ENCODE data around the gene EPHA8. TPM values are rescaled to one million over a fixed set of nuclear protein-coding genes. Genes with fewer than 3 reads are reported as not detected.

The EPHA8 gene
- total RNA-seq, 1 donor from 2014 or later: not detected

DNA sequence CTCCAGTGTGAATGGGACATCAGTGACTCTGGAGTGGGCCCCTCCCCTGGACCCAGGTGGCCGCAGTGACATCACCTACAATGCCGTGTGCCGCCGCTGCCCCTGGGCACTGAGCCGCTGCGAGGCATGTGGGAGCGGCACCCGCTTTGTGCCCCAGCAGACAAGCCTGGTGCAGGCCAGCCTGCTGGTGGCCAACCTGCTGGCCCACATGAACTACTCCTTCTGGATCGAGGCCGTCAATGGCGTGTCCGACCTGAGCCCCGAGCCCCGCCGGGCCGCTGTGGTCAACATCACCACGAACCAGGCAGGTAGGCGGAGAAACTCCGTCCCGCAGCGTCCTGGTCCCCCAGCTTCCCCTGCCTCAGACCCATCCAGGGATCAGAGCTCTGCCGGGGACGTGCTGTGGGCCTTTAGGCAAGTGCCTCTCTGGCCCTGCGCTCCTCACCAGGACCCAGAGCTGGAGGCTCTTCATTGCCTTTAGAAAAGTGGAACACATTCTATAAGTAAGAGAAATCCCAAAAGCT is 25.7 kb downstream of the EPHA8 start:
- DNase-seq (ENCODE audit: low read depth): no peak

DNA sequence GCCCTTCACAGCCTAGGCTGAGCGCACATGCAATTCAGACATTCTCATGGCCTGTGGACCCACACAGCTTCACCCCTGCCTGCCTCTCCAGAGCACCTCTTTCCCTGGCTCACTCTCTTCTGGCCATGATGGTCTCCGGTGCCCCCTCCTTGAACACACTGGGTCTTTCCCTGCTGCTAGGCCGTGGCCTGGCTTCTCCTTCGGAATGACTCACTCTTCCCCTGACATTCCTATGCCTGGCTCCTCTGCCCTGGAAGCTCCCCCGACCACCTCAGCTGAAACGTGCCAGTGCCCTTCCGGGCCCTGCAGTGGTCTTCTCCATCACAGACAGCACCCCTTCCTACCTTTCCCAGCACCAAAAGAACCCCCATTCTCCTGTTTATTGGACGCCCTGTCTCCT is 28.3 kb downstream of the EPHA8 start:
- no peak for DNase-seq (ENCODE audit: low read depth)

GRCh38 chr1:22592051-22592450 is 28.8 kb downstream of the EPHA8 start:
- no peak for DNase-seq (ENCODE audit: low read depth)

GRCh38 chr1:22592919-22593790 is 29.9 kb downstream of the EPHA8 start:
- no peak for DNase-seq (ENCODE audit: low read depth)

DNA sequence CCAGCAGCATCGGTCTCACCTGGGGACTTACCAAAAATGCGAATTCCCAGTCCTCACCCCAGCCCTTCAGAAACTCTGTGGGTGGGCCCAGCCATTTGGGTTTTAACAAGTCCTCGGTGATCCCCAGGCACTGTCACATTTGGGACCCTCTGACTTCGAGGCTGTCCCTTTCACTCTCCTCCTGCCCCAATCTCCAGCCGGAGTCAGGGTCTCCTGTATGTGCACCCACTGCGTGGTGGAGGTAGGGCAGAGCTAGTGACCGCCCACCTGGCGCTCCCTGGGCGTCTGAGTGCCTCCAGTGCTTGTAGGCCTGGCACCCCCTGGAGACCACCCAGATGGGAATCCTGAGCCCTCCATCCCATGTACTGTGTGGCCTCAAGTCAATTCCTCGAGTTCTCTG is 31.1 kb downstream of the EPHA8 start:
- no peak for DNase-seq (ENCODE audit: low read depth)

- DNase-seq (ENCODE audit: low read depth): no peak
Observed at GRCh38 chr1:22595108-22595507, 31.8 kb downstream of the EPHA8 start.

DNA sequence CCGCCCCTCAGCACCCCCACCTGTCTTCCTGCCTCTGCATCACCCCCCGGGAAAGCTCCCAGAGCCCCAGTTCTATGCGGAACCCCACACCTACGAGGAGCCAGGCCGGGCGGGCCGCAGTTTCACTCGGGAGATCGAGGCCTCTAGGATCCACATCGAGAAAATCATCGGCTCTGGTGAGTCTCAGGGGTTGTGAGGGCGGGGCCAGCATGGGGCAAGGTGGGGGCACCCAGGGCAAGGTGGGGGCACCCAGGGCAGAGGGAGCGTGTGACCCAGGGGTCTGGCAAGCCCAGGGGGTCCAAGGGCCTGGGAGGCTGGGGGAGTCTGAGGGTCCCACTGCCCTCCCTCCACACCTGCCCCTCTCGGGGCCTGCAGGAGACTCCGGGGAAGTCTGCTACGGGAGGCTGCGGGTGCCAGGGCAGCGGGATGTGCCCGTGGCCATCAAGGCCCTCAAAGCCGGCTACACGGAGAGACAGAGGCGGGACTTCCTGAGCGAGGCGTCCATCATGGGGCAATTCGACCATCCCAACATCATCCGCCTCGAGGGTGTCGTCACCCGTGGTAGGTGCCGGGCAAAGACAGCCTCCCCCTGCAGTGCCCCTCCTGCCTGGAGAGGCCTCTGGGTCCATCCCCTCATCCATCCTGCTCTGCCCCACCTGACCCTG is 34.1 kb downstream of the EPHA8 start:
- DNase-seq (ENCODE audit: low read depth): no peak

- DNase-seq (ENCODE audit: low read depth): no peak
Observed at GRCh38 chr1:22597996-22598395, 34.7 kb downstream of the EPHA8 start.

GRCh38 chr1:22598736-22599135 is 35.4 kb downstream of the EPHA8 start:
- DNase-seq (ENCODE audit: low read depth): no peak

- DNase-seq (ENCODE audit: low read depth): no peak
Observed at GRCh38 chr1:22600071-22600816, 37.0 kb downstream of the EPHA8 start.

DNA sequence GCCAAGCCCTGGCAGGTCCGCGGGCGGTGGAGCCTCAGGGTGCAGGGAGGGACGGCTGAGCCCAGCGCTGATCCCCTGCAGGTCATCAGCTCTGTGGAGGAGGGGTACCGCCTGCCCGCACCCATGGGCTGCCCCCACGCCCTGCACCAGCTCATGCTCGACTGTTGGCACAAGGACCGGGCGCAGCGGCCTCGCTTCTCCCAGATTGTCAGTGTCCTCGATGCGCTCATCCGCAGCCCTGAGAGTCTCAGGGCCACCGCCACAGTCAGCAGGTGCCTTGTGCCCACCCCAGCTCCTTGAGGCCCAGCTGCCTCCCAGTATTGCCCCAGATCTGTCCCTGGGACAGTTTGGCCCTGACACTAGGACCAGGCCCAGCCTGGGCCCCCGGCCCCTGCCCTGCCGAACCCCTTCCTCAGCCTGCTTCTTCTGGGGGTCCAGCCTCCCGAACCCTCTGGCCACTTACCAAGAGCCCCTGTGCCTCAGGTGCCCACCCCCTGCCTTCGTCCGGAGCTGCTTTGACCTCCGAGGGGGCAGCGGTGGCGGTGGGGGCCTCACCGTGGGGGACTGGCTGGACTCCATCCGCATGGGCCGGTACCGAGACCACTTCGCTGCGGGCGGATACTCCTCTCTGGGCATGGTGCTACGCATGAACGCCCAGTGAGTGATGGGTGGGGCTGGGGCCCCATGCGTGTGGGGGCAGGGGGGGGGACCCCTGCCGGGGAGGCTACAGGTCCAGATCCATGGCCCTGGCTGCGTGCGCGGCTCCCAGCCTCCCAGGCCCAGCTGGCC is 37.7 kb downstream of the EPHA8 start:
- no peak for DNase-seq (ENCODE audit: low read depth)

DNA sequence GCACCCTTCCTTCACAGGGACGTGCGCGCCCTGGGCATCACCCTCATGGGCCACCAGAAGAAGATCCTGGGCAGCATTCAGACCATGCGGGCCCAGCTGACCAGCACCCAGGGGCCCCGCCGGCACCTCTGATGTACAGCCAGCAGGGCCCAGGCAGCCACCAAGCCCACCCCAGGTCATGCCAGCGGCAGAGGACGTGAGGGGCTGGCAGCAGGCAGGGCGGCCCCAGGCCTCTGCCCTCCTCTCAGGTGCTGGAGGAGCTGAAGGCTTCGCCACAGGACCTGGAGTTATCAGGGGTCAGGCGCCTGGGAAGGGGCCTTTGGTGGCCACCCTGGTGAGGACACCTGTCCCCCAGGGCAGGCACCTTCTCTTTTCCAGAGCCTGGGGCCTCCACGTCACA is 38.3 kb downstream of the EPHA8 start:
- DNase-seq (ENCODE audit: low read depth): no peak

- no peak for DNase-seq (ENCODE audit: low read depth)
Observed at GRCh38 chr1:22602060-22602740, 38.9 kb downstream of the EPHA8 start.

DNA sequence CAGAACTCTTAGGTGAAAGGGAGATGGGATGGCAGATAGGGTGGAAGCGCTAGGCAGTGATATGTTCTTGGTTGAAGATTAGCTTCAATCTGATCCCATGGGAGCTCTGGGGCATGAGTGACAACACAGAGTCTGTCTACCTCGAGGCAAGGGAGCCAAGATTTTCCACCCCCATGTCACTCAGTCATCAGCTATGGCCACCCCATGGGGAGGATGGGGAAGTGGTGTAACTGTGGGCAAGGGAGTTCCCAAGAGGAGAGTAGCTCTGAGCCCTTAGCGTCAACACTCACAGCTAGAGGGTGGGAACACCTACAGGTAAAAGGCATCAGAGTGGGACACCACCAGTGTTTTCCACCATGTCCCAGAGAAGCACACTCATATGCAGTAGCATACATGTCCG is 42.9 kb downstream of the EPHA8 start:
- DNase-seq (ENCODE audit: low read depth): no peak

GRCh38 chr1:22607154-22607553 is 43.9 kb downstream of the EPHA8 start:
- DNase-seq (ENCODE audit: low read depth): no peak

- DNase-seq (ENCODE audit: low read depth): no peak
Observed at GRCh38 chr1:22608361-22608760, 45.1 kb downstream of the EPHA8 start.

GRCh38 chr1:22609291-22609690 is 46.0 kb downstream of the EPHA8 start:
- no peak for DNase-seq (ENCODE audit: low read depth)

DNA sequence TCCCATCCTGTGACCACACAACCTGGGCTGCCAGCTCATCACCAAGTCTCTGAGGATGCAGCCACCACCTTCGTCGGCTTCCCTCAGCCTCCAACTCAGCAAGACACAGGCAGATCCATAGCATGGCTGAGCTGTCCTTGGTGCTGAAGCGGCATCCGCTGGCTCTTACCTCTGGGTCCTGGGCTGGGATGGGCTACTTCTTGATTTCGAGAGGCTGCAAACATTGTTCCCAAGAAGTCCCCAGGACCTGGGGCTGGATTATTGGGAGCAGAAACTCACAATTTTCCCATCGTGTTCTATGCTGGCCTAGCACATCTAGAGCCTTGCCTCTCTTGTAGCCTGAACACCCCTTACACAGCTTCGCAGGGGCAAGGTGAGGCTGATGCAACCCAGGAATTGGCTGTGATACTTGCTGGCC is 48.2 kb downstream of the EPHA8 start:
- DNase-seq (ENCODE audit: low read depth): peak; percentile 74

DNA sequence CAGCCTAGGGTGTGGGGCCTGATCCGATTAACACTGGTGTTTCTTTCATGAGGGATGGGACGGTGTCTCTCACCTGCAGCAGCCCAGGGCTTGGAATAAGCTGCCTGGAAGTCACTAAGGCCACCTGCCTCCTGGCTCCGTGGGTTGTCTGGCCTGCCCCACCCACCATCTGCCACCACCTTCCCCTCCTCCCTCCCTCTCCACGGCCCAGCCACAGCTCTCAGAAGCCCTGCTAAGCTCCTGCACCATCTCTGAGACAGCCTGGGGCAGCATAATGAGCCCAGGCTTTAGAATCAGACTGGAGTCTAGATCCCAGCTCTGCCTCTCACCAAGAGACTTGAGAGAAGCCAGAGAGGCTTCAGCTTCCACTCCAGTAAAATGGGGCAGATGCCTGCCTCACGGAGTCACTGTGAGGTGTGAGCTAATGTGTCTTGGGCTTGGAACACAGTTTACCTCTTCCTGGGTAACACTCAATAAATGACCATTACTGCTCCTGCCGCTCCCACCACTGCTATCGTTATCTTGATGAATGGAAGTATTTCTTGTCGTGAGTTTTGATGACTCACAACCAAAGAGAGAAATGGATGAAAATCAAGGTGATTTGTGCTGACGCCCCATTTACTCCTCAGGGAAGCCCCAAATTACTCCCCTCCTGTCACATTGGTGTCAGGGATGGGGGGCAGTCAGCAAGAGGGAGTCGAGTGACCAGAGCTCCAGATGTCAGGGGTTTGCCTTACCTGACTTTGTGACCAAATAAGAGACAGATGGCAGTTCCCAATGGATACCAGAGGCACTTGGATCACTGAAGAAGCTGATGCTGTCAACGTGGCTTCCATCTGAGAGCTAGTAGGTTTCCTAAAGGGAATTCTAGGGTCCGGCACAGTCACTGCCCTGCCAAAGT is 49.6 kb downstream of the EPHA8 start:
- no peak for DNase-seq (ENCODE audit: low read depth)
